Progenitor cell of endocrine pancreas (in vitro differentiated cells): ENCODE results near the gene FAF1. TPM values are rescaled to one million over a fixed set of nuclear protein-coding genes. Genes with fewer than 3 reads are reported as not detected.
"Not testable (repeated sequence)": the region's sequence is repeated elsewhere in the genome, so short reads cannot be mapped to it uniquely, and the experiment has no call there.

Experiments
- DNase-seq: peaks from one replicate; pipeline ENCODE4 v3.0.0; 2021; ENCODE audit warnings: low spot score; ENCODE audit not compliant: unreplicated experiment
- H3K27ac Mint-ChIP-seq: 2 replicates; pipeline ENCODE4 v1.8.0; 2021; ENCODE audit warnings: mild to moderate bottlenecking, moderate library complexity, mixed read lengths
- H3K27me3 Mint-ChIP-seq: 2 replicates; pipeline ENCODE4 v1.8.0; 2021; ENCODE audit warnings: mixed read lengths
- H3K36me3 Mint-ChIP-seq: 2 replicates; pipeline ENCODE4 v1.8.0; 2022; ENCODE audit warnings: mixed read lengths; ENCODE audit not compliant: insufficient read depth
- H3K4me1 Mint-ChIP-seq: 2 replicates; pipeline ENCODE4 v1.8.0; 2021; ENCODE audit warnings: low read depth, mixed read lengths
- H3K4me3 Mint-ChIP-seq: 2 replicates; pipeline ENCODE4 v1.8.0; 2021; ENCODE audit warnings: low read depth, mild to moderate bottlenecking, moderate library complexity, mixed read lengths
- H3K9me3 Mint-ChIP-seq: 2 replicates; pipeline ENCODE4 v1.8.0; 2021; ENCODE audit warnings: low read depth, mixed read lengths
- total RNA-seq: library from RNA; stranded (reverse); gene quantifications from 2 replicates; pipeline ENCODE4 v1.2.1, GENCODE V29; 2021
- TF ChIP-seq, protein P1 (sequence below): fragments of 200-600 bp; sonication (generic); IDR thresholded peaks from one replicate; pipeline ENCODE4 v1.5.0; 2021; ENCODE audit warnings: antibody characterized with exemption, mild to moderate bottlenecking; ENCODE audit not compliant: unreplicated experiment

FAF1 gene
- total RNA-seq, 1 donor from 2014 or later = 49.0 TPM

DNA sequence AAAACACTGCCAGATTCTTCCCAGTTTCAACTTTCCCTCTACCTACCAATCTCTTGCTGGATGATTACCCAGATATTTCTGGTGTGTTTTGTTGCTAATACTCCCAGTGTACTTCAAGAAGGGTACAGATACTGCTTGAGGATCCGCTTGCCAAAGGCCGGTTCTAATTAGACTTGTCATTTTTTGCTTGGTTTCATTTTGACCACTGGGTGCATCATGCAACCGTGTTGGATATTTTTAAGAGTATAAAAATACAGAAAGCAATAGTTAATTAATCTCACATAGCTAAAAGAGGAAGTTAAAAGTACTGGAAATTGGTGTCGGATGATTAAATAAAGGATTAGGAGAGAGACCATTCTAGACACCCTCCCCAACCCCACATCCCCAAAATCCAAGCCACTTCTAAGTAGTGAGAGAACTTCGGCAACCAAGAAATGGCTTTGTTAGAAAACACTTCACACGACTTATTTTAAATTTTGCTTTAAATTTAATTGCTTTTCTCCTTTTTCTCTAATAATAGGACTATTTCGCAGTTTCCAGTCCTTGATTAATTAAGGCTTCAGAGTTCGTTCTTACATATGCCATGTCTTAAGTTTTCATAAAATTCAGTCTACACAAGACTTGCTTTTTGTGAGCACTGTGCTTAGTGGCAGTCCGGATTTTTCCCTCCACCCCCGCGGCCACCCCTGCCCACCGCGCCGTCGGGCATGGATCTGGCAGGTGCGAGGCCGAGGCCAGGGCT is 7.5 kb upstream of the FAF1 start:
- DNase-seq = no peak
- TF ChIP-seq, protein P1, sequence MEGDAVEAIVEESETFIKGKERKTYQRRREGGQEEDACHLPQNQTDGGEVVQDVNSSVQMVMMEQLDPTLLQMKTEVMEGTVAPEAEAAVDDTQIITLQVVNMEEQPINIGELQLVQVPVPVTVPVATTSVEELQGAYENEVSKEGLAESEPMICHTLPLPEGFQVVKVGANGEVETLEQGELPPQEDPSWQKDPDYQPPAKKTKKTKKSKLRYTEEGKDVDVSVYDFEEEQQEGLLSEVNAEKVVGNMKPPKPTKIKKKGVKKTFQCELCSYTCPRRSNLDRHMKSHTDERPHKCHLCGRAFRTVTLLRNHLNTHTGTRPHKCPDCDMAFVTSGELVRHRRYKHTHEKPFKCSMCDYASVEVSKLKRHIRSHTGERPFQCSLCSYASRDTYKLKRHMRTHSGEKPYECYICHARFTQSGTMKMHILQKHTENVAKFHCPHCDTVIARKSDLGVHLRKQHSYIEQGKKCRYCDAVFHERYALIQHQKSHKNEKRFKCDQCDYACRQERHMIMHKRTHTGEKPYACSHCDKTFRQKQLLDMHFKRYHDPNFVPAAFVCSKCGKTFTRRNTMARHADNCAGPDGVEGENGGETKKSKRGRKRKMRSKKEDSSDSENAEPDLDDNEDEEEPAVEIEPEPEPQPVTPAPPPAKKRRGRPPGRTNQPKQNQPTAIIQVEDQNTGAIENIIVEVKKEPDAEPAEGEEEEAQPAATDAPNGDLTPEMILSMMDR = no peak
- no peaks in the 10 kb centered on the region for H3K36me3 Mint-ChIP-seq
- no peak overlapping the region for H3K27ac Mint-ChIP-seq
- peaks cover 6% of the 10 kb centered on the region for H3K4me1 Mint-ChIP-seq
- peaks cover 74% of the 10 kb centered on the region for H3K27me3 Mint-ChIP-seq
- peak overlapping the region; percentile 74 for H3K4me3 Mint-ChIP-seq
- no peaks in the 10 kb centered on the region for H3K9me3 Mint-ChIP-seq

DNA sequence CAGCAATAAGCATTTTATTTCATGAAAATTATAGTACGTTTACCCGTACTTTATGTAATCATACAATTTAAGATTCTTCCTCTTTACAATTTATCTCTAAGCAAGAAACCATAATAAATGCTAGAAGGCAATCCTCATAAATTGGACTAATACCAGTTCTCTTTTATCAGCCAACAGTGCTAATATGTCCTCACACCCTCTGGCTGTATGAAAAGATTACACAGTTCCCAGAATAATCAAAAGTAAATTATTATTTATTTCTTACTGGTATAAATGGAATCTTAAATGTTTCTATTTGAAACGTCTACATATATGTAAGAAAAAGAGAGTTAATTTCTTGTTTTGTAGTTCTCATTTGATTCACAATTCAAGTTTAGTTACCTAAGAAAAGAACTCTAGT is 6.9 kb upstream of the FAF1 start:
- no peak overlapping the region for H3K27ac Mint-ChIP-seq
- TF ChIP-seq, protein P1 = no peak
- H3K4me1 Mint-ChIP-seq = peaks cover 6% of the 10 kb centered on the region
- peaks cover 70% of the 10 kb centered on the region for H3K27me3 Mint-ChIP-seq
- DNase-seq = no peak
- H3K9me3 Mint-ChIP-seq = no peaks in the 10 kb centered on the region
- no peaks in the 10 kb centered on the region for H3K36me3 Mint-ChIP-seq
- H3K4me3 Mint-ChIP-seq = no peak overlapping the region

DNA sequence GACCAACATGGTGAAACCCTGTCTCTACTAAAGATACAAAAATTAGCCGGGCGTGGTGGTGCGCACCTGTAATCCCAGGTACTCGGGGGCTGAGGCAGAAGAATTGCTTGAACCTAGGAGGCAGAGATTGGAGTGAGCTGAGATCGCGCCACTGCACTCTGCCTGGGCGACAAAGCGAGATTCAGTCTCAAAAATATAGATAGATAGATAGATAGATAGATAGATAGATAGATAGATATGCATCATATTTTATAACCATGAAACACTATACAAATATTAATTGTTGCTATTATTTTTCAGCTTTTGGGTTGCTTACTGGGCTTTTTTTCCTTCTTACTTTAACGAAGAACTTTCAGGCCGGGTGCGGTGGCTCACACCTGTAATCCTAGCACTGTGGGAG is 4.8 kb upstream of the FAF1 start:
- Mint-ChIP-seq H3K36me3 (no peaks in the 10 kb centered on the region), H3K9me3 (no peaks in the 10 kb centered on the region), H3K27ac (no peak overlapping the region), H3K4me1 (peaks cover 8% of the 10 kb centered on the region), H3K4me3 (no peak overlapping the region), H3K27me3 (peaks cover 51% of the 10 kb centered on the region)
- DNase-seq = no peak
- TF ChIP-seq, protein P1 = no peak

DNA sequence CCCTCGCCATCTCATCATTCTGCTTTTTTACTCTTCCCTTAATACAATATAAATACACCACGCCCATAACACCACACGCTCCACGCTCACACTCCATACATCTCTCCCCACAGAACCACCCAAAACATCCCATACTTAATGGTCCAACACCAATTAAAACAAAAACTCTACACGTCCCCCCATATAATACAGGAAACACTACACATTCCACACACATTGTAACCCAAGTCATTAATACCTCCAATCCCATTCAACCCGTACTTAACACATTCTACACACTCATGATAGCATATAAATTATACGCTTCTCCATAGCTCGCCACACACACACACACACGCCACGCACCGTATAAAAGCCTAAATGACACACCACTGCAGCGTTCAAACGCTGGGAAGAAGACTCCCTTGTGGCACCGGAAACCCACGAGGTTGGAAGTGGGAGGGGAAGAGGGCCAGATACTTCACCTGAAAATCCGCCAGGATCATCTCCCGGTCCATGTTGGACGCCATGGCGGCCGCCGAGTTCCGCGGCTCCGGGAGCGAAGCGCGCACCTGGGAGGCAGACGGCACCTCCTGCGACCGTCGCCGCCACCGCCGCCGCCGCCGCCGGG is 659 bp downstream of the FAF1 start:
- no peaks in the 10 kb centered on the region for H3K9me3 Mint-ChIP-seq
- peak overlapping the region; percentile 89 for H3K4me3 Mint-ChIP-seq
- no peak for DNase-seq
- no peaks in the 10 kb centered on the region for H3K36me3 Mint-ChIP-seq
- H3K27ac Mint-ChIP-seq = peak overlapping the region; percentile 56
- TF ChIP-seq, protein P1 = no peak
- H3K27me3 Mint-ChIP-seq = peaks cover 11% of the 10 kb centered on the region
- H3K4me1 Mint-ChIP-seq = peaks cover 12% of the 10 kb centered on the region

DNA sequence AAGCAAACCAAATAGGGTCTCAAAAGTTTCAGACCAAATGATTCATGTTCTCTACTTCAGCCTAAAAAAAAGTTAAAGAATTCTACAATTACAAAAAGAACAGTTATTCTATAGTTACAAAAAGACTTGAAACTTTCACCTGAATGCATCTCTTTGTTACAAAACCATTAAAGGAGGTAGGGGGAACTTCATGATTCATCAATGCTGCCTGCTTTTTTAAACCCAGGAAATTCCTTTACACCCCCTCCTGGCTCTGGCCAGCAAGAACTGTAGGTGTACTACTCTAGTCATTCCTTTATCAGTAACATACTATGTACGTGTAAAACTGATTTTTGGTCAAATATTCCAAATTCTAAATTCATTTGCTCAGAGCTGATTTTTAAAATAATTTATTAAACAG is 5.0 kb downstream of the FAF1 start:
- H3K27ac Mint-ChIP-seq = no peak overlapping the region
- TF ChIP-seq, protein P1 = no peak

DNA sequence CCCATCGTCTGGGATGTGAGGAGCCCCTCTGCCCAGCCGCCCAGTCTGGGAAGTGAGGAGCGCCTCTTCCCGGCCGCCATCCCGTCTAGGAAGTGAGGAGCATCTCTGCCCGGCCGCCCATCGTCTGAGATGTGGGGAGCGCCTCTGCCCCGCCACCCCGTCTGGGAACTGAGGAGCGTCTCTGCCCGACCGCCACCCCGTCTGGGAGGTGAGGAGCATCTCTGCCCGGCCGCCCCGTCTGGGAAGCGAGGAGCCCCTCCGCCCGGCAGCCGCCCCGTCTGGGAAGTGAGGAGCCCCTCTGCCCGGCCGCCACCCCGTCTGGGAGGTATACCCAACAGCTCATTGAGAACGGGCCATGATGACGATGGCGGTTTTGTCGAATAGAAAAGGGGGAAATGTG is 7.5 kb downstream of the FAF1 start:
- H3K4me1 Mint-ChIP-seq, H3K36me3 Mint-ChIP-seq, H3K27me3 Mint-ChIP-seq, H3K27ac Mint-ChIP-seq, H3K9me3 Mint-ChIP-seq, H3K4me3 Mint-ChIP-seq, DNase-seq: not testable (repeated sequence)

More for the DNA sequence above, 5.0 kb downstream of the FAF1 start:
- no peaks in the 10 kb centered on the region for H3K9me3 Mint-ChIP-seq
- H3K27me3 Mint-ChIP-seq = no peaks in the 10 kb centered on the region
- H3K4me1 Mint-ChIP-seq = peaks cover 14% of the 10 kb centered on the region
- H3K4me3 Mint-ChIP-seq = no peak overlapping the region
- no peak for DNase-seq
- H3K36me3 Mint-ChIP-seq = peaks cover 6% of the 10 kb centered on the region
